Kidney tubule cell (primary cell): Measurements from ENCODE around the gene MRPS2.
"Not testable (repeated sequence)": the region's sequence is repeated elsewhere in the genome, so short reads cannot be mapped to it uniquely, and the experiment has no call there.

ENCODE experiments used
- DNase-seq: peaks from one replicate; pipeline ENCODE4 v3.0.0-alpha.2; 2018; ENCODE audit warnings: low spot score

Gene MRPS2

DNA sequence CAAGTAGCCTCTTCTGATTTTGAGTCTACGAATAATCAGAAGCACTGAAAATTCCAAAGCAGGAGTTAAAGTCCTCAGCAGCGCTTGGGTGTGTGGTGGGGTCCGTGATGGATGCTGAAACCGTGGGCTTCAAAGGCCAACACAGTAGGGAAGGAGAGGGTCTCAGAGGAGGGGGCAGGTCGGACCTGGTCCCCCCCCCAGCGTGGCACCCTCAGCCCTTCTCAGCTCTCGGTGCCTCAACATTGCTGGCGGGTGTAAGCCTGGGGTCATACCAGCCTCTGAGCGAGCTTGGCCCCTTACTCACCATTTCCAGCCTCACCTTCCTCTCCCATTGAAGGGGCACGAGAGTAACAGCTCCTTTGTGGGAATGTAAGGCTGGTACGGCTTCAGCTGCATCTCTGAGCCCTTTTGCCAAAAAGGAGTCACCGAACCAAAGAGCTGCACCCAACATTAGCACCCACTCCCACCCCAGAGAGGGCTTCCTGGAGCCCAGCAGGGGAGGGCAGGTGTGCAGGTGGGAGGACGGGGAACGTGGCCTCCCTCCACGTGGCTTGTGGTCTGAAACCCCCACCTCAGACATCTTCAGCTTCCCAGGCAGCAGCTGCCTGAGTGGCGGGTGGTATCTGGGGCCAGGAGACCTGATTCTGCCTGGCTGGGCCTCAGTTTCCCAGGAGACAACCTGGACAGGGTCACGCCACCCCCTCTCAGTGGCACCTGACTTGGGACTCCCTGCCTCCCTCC, 14.0 kb downstream of the MRPS2 start:
- no peak for DNase-seq

DNA sequence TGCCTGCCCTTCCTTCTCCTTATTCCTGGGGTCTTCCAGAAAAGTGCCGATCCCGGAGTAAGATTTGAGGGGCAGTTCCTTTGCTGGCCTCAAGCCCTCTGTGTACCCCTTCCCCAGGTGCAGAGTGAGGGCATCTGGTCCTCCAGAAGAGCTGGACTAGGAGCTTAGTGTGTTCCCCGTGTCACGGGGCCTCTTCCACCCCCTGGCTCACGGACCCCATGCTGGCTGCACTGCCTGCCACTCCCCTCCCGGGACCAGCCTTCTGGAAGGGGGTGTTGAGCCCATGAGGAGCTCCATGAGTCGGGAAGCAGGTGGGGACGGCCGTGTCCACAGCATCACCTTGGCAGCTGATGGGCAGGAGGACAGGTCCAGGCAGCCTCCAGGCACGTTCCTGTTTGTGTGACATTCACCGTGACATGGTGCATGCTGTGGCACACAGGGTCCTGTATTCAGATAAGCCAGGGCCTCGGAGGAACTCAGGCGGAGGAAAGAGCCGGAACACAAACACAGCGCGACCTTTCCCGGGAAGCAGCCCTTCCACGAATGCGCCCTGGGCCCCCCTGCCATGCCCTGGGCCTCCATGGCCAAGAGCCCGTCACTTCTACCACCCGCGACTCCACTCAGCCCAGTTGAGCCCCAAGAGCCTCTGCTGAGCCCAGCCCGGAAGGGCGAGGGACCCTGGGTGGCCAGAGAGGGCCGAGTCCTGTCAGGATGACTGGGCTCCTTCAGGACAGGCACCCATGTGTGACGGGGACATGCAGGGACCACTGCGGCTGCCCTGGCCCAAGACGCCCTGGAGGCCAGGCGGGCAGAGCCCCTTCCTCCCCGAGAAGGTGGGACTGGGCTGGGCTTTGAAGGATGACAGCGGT, 14.8 kb downstream of the MRPS2 start:
- DNase-seq, result no peak

DNA sequence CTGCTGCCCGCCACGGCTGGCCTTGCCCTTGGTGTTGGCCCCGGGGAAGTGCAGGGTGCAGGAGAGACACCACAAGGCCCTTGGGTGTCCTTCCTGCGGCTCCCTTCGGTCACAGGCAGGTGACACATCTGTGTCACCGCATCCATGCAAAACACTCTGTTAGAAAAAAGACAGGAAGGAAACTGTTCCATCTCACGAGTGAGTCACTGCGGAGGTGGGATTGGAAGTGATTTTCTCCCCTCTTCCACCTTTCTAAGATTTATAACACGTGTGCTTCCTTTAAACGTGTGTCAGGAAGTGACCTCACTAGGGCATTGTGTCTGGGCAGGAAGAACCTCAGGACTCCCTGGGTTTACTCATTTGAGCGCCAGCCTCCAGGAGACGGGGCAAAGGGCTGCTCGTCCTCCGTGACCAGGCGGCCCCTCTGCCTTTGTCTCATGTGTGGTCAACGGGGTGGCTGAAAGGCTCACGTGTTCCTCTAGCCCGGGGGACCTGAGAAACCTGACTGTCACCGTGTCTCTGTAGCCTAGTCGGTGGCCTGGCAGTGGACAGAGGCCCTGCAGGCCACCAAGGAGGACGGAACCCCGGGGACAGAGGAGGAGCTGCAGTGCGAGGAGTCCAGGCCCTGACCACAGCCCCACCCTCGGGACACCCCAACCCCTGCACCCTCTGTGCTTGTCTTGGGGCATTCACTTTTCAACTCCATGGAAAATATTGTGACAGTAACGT, 15.8 kb downstream of the MRPS2 start:
- DNase-seq, result peak; percentile 68

DNA sequence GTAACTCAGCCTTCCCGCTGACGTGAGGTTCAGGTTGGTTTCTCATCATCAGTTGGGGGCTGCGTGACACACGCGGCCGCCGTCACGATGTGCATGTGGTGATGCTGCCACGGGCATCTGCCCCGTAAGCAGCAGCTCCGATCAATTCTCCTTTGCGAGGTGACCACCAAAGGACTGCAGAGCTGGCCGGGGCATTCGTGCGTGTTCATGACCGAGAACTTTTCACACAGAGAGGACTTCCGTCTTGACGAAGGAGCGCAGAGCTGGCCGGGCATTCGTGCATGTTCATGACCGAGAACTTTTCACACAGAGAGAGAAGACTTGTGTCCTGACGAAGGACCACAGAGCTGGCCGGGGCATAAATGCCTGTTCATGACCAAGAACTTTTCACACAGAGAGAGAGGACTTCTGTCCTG, 16.9 kb downstream of the MRPS2 start:
- no peak for DNase-seq

DNA sequence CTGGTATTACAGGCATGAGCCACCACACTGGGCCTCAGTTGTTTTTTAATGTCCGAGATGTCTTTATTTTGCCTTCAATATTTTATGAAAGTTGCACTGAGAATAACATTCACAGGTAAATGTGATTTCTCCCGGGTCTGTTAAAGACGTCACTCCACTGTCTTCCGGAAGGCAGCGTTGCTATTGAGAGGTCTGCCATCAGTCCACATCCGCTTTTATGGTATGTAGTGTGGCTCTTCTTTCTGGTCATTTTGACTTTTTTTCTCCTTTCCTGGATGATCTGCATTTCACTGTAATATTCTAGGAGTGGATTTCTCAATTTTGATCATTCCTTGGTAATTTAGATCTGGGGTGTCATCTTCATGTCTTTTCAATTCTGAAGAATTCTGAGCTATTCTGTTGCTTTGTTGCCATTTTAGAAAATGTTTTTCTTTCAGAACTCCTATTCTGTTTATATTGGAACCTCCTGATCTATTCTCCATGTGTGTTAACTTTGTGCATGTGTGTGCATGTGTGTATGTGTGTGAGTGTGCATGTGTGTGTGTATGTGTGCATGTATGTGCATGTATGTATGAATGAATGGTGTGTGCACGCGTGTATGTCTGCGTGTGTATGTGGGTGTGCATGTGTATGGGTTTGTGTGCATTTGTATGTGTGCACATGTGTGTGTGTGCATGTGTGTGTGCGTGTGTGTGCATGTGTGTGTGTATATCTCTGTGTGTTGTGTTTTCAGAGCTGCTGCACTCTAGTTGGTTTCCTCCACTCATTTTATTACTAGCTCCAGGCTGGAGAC, 18.9 kb downstream of the MRPS2 start:
- no peak for DNase-seq

DNA sequence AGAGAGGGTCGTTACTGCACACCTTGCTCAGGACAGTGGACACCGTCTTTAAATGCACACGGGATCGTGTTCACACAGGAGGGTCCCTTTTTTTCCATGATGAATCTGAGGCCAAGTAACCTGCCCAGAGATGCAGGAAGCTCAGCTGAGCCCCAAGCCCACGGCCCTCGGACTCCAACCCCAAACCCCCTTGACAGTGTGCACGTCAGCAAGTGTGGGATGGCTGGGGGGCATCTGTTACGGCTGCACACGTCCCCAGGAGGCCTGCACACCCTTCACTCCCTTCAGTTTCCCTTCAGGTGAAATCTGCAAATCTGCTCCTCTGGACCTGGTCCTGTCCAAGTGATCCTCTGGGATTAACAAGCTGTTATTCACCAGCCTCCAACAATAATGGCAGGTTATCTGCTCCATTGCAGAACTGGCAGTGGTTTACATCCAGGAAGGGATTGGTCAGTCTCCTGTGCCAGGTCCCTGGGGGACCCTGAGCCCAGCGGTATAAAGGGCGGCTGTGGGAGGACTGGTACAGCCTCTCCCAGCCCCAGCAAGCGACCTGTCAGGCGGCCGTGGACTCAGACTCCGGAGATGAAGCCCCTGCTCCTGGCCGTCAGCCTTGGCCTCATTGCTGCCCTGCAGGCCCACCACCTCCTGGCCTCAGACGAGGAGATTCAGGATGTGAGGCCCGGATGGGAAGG, 20.6 kb downstream of the MRPS2 start, which contains the start of gene LCN1:
TSS of gene LCN1 (plus strand) at position 525 of the 692 bp plus-strand sequence. CDS start at position 583, 58 bp downstream.
- no peak for DNase-seq

DNA sequence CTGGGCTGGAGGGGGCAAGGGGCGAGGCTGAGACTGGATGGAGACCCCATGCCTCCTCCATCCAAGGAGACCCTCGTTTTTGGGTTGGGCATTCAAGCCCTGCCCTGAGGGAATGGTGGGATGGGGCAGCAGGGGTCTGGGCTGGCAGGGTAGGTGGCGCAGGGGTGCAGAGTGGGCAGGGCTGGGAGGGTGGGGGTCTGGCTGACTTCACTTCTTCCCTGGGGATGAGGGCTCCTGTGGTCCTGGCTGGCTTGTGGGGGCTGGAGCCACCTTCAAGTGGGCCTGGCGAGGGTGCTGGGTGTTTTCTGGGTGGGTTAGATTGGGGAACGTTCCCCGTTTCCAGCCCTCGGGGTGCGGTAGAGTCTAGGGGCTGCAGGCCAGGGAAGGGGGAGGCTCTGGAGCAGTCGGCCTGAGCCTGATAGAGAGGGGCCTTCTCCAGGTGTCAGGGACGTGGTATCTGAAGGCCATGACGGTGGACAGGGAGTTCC, 21.2 kb downstream of the MRPS2 start:
- no peak for DNase-seq

DNA sequence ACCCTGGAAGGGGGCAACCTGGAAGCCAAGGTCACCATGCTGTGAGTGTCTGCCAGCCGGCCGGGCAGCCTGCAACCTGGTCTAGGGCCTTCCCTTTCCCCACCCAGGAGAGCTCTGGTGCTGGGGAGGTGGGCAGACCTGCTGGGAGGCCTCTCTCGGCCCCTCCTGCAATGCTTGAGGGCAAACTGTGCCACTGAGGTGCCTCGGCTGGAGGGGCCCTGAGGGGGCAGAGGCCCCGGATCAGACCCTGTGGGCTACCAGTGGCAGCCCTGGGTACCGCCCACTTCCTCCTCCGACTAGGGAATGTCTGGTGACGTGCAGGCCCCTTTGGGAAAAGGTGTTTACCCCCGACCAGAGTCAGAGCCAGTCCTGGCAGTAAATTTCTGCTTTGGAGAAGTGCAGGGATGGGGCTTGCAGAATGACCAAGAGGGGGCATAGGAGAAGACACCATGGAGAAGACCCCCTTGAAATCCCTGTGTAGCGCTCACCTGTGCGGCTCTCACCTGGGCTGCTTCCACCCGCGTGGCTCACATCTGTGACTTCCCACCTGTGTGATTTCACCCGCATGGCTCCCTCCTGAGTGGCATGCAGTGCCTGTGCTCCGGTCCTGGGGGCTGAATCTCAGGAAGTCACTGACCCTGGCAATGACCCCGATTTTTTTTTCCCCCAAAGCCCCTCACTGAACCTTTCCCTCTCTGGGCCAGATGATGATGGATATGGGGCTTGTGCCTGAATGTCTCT, 21.8 kb downstream of the MRPS2 start:
- no peak for DNase-seq

DNA sequence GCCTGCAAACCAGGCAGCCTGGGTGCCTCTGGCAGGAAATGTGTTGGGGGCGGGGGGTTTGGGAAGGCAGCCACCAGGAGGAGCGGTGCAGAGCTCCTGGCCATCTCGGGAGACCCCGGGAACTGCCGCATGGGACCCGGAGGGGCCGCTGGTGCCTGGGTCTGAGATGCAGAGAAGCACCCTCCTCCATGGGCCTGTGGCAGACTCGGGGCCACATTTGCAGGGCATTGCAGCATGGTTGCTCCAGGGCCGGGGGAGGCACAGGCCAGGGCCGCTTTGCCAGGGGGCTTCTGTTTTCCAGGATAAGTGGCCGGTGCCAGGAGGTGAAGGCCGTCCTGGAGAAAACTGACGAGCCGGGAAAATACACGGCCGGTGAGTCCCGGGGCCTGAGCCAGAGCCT, 22.4 kb downstream of the MRPS2 start:
- DNase-seq, result no peak

DNA sequence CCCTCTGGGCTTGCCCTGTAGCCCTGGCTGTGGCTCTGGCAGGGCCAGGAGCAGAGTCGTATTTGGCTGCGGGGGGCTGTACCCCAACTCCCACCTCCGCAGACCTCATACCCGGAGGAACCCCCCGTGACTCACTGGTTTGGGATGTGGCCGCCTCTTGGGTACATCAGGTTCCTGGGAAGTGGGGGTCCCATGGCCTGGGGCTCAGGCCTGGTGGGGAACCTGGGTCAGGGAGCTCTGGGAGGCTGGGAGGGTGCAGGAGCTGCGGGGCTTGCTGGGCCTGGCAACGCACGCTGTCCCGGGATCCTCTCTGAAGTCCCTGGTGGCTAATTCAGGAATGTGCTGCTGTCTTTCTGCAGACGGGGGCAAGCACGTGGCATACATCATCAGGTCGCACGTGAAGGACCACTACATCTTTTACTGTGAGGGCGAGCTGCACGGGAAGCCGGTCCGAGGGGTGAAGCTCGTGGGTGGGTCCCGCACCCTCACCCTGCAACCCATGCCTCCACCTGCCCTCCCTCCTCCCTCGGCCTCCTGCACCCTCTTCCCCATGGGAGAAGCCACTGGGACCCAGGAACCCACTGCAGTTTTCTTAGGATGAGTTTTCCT, 23.1 kb downstream of the MRPS2 start:
- no peak for DNase-seq

DNA sequence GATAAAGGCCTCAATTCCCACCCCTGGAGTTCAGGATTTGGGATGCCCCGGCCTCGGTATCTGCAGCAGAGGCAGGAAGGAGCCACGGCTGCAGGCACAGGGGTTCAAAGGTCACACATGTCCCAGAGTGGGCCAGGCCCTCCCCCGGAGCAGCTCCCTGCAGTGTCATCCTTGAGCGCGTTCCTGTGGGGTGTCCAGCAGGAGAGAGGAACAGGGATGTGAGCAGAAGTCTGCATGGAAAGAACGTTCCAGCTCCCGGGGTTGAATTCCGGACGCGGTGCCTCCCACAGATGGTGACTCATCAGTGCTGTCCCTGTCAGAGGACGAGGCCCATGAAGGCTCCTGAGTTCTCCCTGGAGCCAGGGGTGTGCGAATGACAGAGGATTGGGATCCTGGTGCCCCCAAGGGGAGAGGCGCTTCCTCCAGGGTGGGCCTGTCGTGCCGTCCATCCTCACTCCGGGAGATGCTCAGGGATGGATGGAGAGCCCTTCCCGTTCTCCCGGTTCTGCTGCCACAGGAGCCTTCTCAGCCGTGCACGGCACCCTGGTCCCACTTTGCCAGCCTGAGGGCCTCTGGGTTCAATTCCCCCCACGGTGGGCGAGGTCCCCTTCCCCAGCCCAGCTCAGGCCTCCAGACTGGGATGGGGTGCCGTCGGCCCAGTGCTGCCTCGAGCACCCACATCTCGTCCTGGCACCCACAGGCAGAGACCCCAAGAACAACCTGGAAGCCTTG, 23.8 kb downstream of the MRPS2 start:
- DNase-seq, result peak; percentile 51

DNA sequence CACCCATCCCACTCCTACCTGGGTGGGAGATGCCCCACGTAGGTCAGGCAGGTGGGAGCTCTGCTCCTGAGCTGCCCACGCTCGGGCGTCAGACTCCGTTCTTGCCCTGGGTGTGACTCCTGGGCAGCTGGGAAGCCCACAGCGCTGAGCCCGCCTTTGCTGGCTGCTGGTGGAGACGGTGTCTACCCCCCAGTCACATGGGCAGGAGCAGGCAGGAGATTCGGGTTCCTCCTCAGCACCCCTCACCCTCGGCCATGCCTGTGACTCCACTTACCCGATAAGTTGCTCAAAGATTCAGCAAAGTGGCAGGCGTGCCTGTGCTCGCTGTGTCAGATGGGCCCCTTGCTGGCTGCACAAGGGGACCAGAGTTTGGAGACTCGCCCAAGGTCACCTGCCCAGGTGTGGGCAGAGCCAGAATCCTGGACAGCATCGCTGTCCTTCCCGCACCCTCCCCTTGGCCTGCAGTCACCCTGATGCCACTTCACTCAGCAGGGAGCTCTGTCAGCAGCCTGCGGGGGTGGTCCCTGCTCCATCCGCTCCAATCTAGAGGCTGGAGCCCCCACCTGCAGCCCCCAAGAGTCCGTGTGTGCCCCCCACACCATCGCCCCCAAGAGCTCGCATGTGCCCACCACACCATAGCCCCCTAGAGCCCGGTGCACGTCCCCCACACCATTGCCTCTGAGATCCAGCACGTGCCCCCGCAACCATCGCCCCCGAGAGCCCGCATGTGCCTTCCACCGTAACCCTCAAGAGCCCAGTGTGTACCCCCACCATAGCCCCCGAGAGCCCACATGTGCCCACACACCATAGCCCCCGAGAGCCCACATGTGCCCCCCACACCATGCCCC, 25.0 kb downstream of the MRPS2 start:
- DNase-seq, result no peak

DNA sequence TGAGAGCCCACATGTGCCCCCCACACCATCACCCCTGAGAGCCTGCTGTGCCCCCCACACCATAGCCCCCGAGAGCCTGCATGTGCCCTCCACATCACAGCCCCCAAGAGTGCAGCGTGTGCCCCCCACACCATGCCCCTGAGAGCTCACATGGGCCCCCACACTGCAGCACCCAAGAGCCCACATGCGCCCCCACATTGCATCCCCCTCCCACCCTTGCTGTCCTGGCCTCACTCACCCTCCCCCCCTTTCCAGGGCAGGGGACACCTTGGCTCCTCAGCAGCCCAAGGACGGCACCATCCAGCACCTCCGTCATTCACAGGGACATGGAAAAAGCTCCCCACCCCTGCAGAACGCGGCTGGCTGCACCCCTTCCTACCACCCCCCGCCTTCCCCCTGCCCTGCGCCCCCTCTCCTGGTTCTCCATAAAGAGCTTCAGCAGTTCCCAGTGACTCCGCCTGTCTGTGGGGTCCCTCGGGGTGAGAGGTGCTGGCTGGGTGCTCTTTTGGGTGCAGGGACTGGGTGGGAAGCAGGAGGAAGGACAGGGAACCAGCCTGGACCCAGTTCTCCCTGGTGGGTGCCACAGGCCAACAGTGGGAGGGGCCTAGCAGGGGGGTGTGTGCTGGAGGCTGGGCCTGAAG, 25.7 kb downstream of the MRPS2 start:
- no peak for DNase-seq

DNA sequence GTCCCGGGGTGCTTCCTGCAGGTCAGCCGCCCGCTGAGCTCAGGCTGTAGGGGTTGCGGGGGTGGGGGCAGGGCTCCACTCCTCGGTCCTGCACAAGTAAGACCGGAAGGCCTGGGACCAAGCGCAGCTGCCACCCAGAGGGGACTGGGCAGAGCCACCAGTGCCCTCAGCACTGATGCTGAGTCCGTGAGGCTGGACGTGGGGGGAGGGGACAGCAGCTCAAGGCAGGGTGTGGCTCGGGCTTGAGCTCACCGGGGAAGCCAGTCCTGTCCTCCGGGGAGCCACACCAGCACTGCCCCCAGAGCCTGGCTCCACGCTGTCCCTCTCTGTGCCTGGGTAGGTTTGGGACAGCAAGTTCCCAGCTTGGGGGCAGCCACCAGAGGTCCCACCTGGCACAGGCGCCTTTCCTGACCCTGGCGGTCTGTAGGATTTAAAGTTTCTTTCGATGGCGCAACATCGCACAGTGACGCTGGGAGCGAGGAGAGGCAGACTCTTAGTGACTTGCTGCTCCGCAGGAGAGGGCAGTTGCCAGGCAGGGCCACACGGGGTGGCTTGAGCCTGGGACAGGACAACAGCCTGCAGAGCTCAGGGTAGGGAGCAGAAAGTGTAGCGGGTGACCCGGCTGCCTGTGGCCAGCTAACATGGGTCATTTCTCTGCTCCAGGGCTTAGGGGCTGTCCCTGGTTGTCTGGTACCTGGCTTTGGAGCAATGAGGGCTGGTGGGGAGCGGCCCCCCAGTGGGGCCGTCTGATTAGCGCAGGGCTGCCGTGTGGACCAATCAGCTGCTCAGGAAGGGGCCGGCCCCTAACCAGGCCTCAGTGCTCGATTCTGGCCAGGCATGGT, 26.5 kb downstream of the MRPS2 start:
- DNase-seq, result no peak

DNA sequence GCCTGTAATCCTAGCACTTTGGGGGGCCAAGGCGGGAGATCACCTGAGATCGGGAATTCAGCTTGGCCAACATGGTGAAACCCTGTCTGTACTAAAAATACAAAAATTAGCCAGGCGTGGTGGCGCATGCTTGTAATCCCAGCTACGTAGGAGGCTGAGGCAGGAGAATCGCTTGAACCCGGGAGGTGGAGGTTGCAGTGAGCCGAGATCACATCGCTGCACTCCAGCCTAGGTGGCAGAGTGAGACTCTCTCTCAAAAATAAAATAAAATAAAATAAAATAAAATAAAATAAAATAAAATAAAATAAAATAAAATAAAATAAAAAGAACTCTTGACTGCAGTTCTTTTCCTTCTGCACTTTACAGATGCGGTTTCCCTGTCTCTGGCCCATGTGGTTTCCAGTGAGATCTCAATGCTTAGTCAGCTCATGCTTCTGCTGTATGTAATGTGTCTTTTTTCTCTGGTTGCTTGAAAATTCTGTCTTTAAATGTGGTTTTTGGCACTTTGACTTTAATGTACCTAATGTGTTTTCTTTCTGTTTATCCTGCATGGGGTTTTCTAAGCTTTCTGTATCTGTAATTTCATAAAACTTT, 28.5 kb downstream of the MRPS2 start:
- not testable (repeated sequence) for DNase-seq

DNA sequence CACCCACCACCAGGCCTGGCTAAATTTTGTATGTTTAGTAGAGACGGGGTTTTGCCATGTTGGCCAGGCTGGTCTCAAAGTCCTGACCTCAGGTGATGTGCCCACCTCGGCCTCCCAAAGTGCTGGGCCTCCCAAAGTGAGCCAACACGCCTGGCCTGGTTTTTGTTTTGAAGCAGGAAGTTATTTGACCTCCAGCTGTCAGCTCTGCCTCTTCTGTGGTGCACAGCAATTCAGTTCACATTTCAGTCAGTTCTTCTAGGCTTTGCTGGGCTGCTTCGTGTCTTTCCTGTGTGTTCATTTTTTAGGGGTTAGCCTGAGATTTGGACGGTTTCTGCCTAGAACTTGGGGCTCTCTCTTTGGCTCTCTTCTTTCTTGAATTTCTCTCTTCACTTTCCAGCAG, 29.7 kb downstream of the MRPS2 start:
- no peak for DNase-seq
